Femur (tissue), 1 donor: Measurements from ENCODE around the gene GTF2H1.
"Not testable (repeated sequence)": the region's sequence is repeated elsewhere in the genome, so short reads cannot be mapped to it uniquely, and the experiment has no call there.

Source experiments
- DNase-seq: peaks from one replicate; pipeline ENCODE4 v3.0.0-alpha.2; 2017

GTF2H1 gene

DNA sequence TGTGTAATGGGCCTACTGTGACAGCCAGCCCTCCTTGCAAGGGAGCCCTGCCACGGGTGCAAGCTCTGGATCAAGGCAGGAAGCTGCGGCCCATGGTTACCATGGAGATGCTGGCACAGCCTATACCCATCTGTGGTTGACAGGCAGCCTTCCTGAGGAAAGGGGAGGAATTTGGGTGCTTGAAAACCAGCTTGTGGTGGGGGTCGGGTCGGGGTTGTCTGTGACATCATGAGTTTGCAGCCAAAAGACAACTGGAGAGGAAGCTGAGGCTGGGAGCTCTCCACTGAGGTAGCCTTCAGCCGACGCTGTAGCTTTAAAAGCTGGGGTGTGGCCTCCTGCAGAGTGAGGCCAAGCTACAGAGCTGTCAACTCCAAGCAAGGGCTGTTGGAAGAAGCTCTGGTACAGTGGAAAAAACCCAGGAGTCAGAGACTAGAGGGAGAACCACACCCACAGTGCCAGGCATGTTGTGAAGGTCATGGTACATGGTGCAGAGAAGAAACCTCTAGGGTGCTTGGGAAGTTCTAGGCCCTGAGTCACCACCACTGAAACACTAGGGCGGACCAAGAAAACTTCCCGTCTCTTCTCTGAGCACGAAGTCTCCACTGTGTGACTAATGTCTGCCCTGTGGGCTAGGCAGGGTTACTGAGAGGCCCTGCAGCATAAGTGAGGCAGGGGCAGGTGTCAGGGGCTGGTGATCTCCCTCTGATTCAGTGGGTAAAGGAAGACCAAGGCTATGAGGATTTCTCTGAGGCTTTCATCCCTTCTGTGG, 61.2 kb downstream of the GTF2H1 start:
- DNase-seq = peak; percentile 82

GRCh38 chr11:18384157-18384641, 61.8 kb downstream of the GTF2H1 start:
- peak; percentile 61 for DNase-seq

GRCh38 chr11:18390088-18390487, 67.7 kb downstream of the GTF2H1 start:
- DNase-seq = no peak

- no peak for DNase-seq
Observed at GRCh38 chr11:18392434-18393321, 70.3 kb downstream of the GTF2H1 start.

DNA sequence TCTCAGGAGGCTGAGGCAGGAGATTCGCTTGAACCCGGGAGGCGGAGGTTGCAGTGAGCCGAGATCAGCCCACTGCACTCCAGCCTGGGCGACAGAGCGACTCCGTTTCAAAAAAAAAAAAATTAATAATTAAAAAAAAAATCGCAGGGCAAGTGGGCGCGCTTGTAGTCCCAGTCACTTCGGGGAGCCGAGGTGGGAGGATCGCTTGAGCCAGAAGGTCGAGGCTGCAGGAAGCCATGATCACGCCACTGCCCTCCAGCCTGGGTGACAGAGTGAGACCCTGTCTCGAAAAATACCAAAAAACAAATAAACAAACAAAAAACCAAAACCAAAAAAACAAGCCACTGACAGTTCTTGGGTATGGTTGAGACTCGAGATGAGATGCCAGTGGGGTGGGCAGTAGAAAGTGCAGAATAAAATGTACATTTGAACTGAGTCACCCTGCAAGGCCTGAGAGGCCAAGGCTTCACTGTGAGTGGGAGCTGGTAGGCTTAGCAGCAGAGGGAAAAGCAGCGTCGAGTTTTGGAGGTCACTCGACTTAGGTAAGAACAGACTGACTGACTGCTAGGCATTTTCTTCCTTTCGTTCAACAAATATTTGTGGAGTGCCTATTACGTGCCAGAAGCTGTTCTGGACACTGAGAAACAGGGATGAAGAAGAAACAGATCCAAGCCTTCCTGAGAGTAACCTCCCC, 71.4 kb downstream of the GTF2H1 start:
- peak; percentile 24 for DNase-seq

DNA sequence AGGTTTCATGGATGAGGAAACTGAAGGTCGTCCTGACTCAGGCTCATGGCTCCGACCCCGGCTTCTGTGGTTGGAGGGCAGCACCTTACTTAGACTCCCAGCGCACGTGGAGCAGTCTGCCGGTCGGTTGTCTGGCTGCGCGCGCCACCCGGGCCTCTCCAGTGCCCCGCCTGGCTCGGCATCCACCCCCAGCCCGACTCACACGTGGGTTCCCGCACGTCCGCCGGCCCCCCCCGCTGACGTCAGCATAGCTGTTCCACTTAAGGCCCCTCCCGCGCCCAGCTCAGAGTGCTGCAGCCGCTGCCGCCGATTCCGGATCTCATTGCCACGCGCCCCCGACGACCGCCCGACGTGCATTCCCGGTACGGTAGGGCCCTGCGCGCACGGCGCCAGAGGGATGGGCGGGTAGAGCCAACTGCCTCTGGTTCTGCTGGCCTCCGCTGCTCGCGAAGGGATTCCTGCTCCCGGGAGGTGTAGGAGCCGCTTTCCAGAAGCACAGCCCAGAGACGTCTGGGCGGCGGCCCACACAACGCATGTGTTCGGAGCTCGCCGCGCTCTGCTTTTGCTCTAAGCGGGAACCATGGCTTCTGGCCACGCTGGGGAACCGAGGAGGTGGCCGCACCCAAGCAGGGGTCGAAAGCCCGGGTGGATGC, 72.0 kb downstream of the GTF2H1 start, which contains the start of gene LDHA:
TSS of gene LDHA (plus strand) at position 289 of the 653 bp plus-strand sequence. CDS start 2,280 bp downstream, outside the sequence.
- peak; percentile 98 for DNase-seq

DNA sequence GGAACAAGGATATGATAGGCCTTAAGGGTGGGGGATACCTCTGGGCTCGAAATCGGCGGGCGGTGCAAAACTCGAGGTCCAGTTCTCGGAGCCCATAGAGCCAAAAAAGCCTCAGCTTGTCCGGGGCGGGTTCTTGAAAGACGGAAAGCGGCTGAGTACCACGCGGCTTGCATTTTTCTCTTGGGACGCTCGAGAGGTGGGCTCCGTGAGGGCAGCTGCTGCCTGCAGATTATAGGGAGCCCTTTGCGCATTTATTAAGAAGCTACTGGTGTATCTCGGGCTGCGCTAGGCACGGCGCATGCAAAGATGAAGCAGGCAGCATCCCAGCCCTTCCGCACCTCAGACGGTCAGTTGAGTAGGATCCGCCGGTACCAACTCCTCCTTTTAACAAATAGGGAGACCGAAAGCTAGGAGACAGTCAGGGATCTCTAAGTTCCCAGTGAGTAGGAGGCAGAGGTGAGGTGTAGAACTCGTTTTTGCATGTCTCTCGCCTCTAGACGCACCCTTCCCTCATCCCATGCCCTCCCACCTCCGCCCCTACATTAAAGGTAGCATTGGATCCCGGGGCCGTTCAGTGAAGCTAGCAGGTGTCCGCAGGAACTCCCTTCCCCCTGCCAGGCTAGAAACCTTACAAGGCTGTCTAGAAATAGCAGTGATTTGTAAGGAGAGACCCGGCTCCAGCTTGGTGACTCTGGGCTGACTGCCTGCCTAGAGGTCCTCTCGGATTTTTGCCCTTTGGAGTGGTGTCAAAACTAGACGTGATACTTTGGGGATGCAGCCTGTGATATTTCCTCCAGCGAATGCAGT, 72.8 kb downstream of the GTF2H1 start:
- no peak for DNase-seq

DNA sequence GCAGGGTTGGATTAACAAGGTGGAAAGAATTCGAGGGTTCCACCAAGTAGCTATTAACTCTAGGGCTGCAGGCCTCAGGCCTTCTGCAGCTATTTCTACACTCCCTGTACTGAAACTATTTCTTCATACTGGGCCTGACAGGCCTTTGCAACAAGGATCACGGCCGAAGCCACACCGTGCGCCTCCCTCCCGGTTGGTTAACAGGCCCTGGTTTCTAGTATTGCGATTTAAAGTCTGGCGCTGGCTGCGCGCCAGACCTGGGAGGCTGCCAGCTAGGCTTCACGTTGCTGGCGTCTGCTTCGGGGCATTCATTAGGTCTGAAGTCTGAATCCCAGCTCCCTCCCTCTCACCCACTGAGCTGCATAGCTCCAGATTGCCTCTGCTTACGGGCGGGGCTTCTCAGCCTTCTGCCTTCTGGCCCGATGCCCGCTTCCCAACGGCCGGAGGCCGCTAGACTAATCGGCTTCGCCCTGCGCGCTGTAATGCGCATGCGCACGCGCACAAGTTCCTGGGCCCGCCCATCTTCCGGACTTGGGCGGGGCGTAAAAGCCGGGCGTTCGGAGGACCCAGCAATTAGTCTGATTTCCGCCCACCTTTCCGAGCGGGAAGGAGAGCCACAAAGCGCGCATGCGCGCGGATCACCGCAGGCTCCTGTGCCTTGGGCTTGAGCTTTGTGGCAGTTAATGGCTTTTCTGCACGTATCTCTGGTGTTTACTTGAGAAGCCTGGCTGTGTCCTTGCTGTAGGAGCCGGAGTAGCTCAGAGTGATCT, 73.6 kb downstream of the GTF2H1 start:
- peak; percentile 99 for DNase-seq

- DNase-seq = no peak
Observed at GRCh38 chr11:18397921-18398320, 75.6 kb downstream of the GTF2H1 start.

DNA sequence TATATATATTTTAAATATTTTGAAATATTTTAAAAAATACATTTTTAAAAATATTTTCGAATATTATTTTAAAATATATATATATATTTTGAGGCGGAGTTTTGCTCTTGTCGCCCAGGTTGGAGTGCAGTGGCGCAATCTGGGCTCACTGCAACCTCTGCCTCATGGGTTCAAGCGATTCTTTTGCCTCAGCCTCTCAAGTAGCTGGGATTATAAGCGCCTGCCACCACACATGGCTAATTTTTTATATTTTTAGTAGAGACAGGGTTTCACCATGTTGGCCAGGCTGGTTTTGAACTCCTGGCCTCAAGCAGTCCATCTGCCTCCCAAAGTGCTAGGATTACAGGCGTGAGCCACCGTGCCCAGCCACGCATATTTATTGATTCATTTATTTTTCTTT, 78.7 kb downstream of the GTF2H1 start:
- not testable (repeated sequence) for DNase-seq

DNA sequence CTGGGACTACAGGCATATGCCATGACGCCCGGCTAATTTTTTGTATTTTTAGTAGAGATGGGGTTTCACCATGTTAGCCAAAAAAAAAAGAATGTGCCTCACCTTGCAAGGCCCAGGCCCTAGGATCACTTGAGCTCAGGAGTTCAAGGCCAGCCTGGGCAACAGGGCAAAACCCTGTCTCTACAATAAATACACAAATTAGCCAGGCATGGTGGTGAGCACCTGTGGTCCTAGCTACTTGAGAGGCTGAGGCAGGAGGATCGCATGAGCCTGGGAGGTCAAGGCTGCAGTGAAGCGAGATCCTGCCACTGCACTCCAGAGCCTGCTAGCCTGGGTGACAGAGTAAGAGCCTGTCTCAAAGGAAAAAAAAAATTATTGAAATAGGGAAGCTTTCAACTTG, 81.7 kb downstream of the GTF2H1 start:
- DNase-seq = no peak

DNA sequence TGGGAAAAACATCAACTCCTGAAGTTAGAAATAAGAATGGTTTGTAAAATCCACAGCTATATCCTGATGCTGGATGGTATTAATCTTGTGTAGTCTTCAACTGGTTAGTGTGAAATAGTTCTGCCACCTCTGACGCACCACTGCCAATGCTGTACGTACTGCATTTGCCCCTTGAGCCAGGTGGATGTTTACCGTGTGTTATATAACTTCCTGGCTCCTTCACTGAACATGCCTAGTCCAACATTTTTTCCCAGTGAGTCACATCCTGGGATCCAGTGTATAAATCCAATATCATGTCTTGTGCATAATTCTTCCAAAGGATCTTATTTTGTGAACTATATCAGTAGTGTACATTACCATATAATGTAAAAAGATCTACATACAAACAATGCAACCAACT, 85.0 kb downstream of the GTF2H1 start:
- not testable (repeated sequence) for DNase-seq

DNA sequence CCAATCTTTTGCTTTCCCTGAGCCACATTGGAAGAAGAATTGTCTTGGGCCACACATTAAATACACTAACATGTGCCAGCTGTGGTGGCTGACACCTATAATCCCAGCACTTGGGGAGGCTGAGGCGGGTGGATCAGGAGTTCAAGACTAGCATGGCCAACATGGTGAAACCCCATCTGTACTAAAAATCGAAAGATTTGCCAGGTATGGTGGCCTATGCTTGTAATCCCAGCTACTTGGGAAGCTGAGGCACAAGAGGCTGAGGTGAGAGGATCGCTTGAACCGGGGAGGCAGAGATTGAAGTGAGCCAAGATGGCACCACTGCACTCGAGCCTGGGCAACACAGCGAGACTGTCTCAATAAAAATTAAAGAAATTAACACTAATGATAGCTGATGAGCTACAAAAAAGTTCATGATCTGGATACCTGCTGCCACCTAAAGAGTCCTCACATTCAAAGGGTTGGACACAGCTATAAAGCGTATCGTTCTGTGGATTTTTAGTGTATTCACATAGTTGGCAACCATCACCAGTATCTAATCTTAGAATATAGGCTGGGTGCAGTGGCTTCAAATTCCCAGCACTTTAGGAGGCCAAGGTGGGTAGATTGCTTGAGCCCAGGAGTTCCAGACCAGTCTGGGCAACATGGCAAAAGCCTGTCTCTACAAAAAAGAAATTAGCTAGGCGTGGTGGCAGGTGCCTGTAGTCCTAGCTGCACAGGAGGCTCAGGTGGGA, 86.4 kb downstream of the GTF2H1 start:
- no peak for DNase-seq

DNA sequence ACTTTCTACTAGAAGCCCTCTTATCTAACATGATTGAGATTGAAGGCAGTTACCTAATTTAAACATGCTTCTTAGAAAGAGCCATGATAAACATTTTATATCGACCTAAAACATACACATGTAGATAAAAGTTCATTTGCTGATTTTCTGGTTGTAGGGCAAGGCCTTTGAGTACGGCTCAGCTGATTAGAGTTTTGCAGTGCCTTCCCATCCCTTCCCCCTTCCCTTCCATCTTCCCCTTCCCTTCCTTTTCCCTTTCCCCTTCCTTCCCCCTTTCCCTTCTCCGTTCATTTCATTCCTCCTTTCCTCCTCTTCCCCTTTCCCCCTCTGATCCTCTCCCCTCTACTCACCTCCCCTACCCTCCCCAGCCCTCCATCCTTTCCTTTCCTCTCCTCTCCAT, 94.1 kb downstream of the GTF2H1 start:
- no peak for DNase-seq
